EL (cell line): ENCODE data around the gene C4orf33.
"Not testable (repeated sequence)": the region's sequence is repeated elsewhere in the genome, so short reads cannot be mapped to it uniquely, and the experiment has no call there.

Experiments
- DNase-seq: peaks from one replicate; pipeline ENCODE4 v3.0.0-alpha.2; 2016

Gene C4orf33, protein sequence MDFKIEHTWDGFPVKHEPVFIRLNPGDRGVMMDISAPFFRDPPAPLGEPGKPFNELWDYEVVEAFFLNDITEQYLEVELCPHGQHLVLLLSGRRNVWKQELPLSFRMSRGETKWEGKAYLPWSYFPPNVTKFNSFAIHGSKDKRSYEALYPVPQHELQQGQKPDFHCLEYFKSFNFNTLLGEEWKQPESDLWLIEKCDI

DNA sequence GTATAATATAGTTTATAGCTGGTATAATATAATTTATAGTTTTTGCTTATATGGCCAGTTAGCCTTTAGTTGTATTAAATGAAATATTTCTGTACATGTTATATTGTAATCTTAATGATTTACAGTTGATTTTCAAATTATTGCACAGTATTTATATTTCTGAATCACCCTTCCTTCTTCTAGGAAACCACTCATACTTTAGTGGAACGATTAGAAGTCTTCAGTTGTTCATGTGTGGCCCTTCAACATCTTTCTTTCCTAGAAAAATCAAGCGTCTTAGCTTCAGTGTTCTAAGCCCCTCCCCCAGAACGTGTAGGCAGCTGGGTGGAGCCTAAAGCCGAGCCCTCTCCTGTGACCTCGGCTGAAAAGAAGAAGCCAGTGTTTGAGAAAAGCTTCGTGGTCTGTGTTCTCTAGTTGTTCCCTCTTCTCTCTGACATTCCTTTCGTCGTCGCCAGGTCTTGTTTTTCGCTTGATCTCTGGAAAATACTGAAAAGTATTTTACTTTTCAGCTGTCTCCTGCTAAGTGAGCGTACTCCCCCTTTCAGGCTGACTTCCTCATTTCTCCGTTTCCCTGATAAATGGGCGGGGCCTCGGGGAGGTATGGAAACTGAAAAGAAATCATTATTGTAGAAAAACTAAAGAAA is at the start of gene C4orf33:
TSS of gene C4orf33 (plus strand) at position 342 of the 644 bp plus-strand sequence. CDS start 6,459 bp downstream, outside the sequence.
- DNase-seq = peak; percentile 73

DNA sequence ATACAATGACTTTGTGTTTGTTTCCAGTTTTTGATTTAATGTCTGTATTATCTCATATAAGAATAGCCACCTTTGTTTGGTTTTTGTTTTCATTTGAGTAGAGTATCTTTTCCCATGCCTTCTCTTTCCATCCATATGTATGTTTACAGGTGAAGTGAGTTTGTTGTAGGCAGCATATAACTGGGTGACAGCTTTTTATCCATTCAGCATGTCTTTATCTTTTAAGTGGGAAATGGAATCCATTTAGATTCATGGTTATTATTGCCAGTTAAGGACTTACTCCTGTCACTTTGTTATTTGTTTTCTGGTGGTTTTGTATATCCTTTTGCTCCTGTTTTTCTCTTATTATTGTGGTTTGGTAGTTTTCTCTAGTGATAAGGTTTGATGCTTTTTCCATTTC is 36.9 kb upstream of the C4orf33 start:
- no peak for DNase-seq

DNA sequence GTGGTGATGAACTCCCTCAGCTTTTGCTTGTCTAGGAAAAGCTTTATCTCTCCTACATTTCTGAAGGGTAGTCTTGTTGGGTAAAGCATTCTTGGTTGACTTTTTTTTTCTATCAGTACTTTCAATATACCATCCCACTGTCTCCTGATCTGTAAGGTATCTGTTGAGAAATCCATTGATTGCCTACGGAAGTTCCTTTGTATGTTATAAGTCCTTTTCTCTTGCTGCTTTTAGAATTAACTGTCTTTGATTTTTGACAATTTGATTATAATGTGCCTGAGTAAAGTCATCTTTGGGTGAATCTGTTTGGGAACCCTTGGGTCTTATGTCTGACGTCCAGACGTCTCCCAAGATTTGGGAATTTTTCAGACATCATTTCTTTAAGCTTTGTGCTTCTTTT is 33.4 kb upstream of the C4orf33 start:
- no peak for DNase-seq

DNA sequence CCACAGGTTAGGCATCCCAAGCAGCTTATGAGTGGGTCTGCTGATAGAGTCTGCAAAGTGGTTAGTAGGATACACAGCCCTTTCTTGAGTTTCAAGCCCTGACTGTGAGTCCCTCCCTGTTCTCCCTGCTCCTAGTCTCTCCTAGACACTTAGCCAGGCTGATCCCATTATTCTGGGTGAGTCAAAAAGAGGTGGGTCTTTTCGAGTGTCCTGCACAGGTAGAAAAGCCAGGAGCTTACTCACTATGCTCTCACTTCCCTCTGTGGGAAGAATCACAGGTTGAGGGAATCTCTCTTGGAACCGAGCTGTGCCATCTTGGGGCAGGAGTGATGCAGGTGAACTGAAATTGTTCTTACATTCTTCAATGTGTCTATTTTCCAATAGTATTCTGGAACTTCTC is 32.3 kb upstream of the C4orf33 start:
- DNase-seq = no peak

DNA sequence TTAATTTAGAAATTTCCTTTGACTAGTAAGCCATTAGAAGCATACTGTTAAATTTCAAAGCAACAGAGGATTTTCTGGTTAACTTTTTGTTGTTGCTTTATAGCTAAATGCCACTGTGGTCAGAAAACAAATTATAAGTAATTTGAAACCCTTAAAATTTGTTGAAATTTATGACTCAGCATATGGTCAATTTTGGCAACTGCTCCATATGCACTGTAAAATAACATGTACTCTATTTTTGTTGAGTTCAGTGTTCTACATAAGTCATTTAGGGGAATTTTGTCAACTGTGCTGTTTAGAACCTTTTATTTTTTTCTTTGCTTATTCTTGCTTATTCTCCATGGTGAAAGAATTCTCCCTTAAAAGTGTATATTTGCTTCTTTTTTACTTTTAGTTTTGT is 31.2 kb upstream of the C4orf33 start:
- DNase-seq = peak; percentile 34

DNA sequence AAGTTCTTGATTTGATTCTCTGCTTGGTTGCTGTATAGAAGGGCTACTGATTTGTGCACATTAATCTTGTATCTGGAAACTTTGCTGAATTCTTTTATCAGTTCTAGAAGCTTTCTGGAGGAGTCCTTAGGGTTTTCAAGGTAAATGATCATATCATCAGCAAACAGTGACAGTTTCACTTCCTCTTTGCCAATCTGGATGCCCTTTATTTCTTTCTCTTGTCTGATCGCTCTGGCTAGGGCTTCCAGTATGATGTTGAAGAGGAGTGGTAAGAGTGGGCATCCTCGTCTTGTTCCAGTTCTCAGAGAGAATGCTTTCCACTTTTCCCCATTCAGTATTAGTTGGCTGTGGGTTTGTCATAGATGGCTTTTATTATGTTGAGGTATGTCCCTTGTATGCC is 26.4 kb upstream of the C4orf33 start:
- not testable (repeated sequence) for DNase-seq

DNA sequence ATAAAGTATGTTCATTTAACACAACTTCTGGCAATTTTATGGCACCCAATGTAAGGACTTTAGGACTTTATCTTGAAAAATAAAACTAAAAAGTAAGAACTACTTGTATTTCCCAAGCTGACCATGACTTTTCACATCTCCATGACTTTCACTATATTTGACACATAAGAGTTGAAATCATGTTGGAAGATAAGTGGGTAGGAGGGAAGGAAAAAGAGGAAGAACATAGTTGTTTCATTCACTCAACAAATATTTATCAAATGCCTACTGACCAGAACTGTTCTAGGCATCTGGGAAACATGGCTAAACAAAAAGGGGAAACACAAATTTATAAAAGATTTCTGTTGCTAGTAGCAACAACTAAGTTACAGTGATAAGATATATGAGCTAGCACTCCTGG is 18.6 kb upstream of the C4orf33 start:
- no peak for DNase-seq

DNA sequence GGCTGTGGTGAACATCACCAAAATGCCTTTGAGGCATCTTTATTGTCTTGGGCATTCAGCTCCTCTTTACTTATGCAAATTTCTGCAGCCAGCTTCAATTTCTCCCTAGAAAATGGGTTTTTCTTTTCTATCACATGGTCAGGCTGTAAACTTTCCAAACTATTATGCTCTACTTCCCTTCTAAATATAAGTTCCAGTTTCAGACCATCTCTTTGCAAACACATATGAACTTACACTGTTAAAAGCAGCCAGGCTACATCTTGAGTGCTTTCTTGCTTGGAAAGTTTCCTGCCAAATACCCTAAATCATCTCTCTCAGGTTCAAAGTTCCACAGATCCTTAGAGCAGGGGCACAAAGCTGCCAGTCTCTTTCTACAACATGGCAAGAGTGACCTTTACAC is 15.8 kb upstream of the C4orf33 start:
- no peak for DNase-seq

DNA sequence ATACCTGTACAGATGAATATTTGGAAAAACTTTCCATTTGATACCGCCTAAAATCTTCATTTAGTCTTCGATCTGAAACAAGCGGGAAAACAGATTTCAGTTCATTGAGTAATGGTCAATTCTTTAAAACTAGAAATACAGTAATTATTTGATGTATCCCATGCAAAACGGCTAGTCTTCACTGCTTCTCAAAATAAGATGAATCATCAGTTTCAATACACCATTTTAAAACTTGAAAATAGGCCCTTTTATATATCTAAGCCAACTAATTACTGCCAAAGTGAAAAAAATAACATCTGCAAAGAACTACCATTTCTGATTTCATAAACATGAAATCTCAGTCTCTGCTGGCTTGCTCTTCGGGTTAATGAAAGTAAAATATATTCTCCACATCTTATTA is 13.7 kb upstream of the C4orf33 start:
- no peak for DNase-seq

DNA sequence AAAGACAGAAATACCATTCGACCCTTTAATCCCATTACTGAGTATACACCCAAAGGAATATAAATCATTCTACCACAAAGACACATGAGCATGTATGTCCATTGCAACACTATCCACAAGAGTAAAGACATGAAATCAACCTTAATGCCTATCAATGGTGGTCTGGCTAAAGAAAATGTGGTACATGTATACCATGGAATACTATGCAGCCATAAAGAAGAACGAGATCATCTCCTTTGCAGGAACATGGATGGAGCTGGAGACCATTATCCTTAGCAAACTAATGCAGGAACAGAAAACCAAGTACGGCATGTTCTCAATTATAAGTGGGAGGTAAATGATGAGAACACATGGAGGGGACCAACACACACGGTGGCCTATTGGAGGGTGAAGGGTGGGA is 10.5 kb upstream of the C4orf33 start:
- no peak for DNase-seq

DNA sequence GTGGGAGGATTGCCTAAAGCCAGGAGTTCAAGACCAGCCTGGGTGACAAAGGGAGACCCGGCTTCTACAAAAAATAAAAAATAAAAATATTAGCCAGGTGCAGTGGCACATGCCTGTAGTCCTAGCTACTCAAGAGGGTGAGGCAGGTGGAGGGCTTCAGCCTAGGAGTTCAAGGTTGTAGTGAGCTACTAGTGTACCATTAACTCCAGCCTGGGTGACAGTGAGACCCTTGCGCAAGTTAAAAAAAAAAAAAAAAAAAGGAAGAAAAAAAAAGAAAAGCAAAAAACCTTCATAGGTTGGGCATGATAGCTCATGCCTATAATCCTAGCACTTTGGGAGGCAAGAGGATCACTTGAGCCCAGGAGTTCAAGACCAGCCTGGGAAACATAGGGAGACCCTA is 8.4 kb upstream of the C4orf33 start:
- no peak for DNase-seq

DNA sequence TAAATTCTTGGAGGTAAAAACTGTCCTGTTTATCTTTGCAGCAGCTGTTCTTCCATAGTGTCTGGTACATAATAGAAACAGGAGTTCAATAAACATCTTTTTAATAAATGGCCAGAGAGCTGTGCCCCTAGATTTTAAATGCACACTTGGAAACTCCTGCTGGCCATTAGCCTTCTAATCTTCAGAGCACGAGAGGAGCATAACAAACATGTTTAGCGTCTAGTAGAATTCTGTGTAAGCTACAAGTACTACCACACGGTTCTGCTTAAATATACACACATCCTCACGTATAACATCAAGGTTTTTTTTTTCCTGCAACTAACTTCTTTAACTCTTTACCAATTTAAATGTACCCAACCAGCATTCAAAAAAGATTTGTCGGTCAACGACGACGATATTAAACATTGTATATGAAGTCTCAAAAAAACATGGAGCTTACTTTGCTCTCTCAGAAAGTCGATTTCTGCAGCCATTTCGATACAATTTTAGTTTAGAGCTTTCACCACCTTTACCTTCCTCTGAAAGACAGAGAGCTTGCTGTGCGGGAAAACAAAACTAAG is 3.2 kb upstream of the C4orf33 start:
- peak; percentile 15 for DNase-seq

DNA sequence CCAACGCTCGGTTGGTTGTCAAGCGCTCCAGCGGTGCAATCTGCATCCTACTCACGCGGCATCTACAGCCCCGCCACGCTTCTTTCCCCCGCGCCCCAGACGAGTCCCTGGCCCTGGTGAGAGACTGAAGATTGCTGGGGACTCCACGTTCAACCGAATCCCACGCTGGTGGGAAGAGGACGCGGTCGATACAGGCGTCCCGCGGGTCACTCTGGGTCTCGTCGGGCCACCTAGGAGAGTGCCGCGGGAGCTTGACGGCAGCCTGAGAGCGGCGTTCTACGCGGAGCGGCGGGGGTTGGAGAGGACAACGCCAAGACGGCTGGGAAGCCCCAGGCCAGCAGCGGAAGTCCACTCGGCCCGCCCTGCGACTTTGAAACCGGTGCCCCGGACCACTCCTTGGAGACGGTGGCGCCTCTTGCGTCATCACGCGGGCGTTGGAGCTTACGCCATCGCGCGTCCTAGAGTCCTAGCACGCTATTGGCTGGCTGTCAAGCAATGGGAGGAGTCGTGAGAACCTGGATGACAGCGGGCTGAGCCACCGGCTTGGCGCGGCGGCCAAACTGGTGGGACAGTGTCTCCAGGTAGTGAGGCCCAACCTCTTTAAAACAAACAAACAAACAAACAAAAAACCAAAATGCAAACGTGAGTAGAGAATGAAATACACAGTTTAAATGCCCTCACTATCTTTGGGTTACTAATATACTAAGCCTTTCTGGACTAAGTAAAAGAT is 2.6 kb upstream of the C4orf33 start, which contains the start of gene SCLT1:
TSS of gene SCLT1 (minus strand) at position 349 of the 730 bp plus-strand sequence. CDS start 436 bp downstream, outside the sequence.
- DNase-seq = peak; percentile 98

DNA sequence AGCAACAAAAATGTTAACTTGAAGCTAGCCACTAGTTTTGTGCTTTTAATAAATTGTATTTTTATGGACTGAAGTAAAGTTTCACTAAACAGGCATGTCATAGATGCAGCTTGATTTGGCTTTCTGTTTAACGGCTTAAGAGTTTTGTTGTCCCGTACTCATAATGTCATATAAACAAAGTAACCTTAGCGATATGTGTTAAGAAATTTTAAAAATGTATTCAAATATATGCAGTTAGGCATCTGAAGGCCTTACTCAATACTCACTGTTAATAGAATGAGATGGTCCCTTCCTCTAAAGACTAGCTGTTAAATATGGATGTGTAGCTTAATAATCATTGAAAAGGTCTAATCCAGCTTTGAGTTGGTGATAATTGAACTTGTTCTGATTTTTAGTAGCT is 1.6 kb upstream of the C4orf33 start:
- DNase-seq = no peak

DNA sequence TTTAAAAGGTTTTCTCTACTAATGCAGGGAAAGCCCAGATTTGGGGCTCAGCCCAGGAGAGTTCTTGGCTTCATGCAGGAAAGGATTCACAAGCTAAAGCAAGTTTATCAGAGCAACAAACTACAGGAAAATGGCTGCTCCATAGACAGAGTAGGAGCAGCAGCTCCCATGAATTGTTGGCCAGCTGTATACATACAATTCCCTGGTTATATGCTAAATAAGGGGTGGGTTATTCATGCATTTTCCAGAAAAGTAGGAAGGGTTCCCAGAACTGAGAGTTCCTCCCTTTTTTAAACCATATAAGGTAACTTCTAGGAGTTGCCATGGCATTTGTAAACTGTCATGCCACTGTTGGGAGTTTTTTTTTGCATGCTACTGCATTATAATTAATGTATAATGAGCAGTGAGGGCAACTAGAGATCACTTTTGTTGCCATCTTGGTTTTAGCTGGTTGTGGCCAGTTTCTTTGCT is 2.6 kb downstream of the C4orf33 start:
- DNase-seq = no peak

DNA sequence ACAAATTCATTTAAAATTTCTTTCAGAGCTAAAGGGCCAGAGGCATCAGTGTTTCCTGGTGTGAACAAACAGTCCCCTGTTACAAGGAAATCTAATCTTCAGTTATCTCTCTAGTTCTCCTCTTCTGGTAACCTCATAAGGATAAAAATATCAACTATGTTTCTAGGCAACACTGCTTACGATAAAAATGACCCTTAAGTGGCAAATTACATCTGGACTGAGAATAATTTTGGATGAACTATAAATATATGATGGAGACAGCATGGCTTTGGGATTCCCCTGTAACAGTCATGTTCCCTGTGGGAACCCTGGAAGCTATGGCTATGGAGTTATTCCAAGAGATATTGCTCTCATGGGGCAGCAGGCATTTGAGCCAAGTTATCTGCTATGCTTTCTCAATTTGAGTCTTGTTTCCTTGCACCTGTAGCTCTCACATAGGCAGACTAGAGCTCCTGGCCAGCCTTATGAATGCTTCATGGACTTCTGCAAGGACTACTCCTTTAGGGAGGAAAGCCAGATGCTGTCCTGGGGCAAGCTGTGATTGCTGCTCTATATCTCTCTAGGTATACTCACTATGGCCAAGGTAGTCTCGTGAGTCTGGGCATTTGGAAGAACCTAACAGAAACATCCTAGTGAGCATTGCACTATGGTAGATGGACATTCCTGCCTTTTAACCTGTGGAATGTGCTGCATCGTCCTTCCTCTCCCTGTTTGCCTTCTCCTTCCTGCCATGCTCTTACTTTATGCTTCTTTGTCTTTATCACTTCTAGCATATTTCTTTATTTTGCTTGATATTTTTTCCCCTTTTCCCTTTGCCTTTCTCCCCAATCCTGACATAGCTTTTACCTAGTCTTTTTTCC is 14.2 kb downstream of the C4orf33 start:
- no peak for DNase-seq

DNA sequence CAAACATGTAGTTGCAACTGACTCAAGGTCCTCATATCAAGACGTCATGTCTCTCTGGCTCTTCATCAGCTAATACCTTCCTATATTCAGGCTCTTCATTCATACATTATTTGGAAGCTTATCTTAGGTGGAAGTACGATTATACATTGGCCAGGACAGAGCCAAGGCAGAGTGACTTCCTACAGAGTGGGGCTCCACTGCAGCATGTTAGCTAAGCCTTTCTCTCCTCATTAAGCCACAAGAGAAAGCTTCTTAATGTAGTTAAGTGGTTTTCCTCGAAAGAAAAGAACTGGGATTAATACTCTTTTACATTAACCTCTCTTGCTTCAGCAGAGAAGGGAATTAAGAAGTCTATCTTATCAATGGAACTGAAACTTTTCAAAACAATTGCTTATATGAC is 15.0 kb downstream of the C4orf33 start:
- no peak for DNase-seq

DNA sequence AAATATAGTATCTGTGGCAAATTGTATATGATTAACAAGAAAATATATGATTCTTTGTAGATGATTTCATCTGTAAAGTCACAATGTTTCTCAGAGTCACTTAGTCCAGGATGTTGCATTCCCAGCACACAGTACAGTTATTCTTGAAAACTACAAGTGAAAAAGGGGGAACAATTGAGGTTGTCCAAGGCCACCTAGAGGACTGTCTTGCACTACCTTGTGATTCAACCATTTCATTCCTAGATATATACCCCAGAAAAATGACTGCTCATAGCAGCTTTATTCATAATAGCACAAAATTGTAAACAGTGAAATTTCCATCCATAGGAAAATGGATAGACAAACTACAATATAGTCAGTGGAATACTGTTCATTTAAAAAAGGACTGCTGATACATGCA is 16.0 kb downstream of the C4orf33 start:
- DNase-seq = no peak

DNA sequence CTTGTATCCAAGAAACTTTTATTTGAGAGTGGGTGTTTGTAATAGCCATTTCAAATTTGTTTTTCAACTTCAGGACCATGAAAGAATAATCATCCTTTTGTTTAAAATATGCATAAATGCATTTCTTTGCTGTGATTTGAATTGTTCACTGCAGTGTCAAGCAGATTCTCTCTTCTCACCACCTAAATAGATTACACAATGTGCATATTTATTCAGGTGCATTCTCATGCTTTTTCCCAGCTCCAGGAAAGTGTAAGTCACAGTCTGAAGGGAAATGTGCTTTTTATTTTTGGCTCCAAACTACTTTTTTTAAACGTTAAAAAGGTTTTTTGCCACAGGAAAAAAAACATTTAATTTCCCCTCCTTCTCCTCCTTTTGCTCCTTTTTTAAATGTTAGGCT is 17.5 kb downstream of the C4orf33 start:
- no peak for DNase-seq

DNA sequence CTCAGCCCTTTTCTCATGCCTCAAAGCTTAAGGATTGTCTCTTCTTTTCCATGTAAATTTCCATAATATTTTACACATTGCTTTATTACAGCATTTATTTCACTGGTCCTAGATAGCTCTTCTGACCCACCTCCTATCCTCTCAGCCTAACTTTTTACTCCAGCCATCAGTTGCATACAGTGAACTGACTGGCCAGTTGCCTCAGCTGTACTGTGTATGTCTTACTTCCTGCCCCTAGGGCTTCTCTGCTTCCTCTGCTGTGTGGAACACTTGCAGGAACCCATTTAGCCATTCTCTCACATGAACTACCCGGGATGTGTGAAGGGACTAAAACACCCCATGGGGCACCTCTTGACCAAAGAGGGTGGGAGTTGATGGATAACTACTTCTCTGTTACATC is 18.0 kb downstream of the C4orf33 start:
- DNase-seq = no peak

DNA sequence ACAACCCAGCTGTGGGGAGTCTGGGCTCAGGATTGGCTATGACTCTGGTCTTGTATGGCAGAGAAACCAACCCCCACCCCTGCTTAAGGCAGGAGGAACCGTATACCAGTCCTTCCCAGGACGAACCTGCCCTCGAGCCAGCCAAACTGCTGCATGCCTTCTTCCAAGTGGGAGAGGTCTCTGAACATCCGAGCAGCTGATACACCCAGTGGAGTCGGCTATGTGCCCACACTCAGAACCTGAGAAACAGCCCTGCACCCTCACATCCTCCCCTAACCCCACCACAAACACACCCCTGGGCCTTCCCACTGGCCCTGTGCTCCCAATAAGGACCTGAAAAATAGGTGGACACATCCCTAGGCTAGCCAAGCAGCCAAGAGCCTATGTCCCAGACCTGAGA is 21.8 kb downstream of the C4orf33 start:
- no peak for DNase-seq

DNA sequence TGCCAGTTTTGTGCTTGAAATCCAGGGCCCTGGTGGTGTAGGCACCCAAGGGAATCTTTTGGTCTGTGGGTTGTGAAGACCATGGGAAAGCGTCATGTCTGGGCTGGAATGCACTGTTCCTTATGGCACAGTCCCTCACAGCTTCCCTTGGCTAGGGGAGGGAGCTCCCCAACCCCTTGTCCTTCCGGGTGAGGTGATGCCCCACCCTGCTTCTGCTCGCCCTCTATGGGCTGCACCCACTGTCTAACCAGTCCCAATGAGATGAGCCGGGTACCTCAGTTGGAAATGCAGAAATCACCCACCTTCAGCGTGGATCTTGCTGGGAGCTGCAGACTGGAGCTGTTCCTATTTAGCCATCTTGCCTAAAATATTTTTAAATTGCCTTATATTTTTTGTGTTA is 30.7 kb downstream of the C4orf33 start:
- not testable (repeated sequence) for DNase-seq

DNA sequence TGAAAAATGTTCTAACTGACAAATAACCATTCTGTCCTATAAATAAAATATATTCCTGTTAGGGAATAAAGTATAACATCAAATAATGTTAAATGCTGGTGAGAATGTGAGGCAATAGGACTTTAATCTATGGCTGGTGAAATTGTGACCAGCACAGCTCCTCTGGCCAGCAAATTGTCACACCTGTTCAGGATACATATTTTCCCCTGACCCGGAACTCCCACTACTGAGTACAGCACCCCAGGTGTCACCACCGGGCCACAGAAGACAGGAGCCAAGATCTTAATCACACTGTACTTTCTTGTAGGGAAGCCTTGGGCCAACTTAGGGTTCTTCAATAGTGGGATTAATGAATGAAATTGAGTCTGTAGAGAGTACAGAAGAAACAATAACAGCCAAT is 33.2 kb downstream of the C4orf33 start:
- DNase-seq = no peak
